Lower leg skin (tissue), 4 donors: ENCODE measurements around the gene ELOVL1. TPM values are rescaled to one million over a fixed set of nuclear protein-coding genes. Genes with fewer than 3 reads are reported as not detected.

Experiments used
- DNase-seq, 2 donors: peaks; one replicate each; pipeline ENCODE4 v3.0.0-alpha.2; 2019; ENCODE audit warnings: low spot score in 2 of 2
- H3K4me3 ChIP-seq: fragments of 200-600 bp; sonication (generic); 2 replicates; pipeline ENCODE4 v1.5.1; 2017; ENCODE audit warnings: mild to moderate bottlenecking, low read depth; ENCODE audit not compliant: poor library complexity, severe bottlenecking
- POLR2A ChIP-seq, 2 donors: fragments of 450-650 bp; IDR thresholded peaks; one replicate each; pipeline ENCODE4 v1.6.1; 2016 to 2017; ENCODE audit warnings: antibody characterized with exemption in 2 of 2, mild to moderate bottlenecking in 1 of 2, moderate library complexity in 1 of 2
- WGBS, 2 donors: methylation state at CpG; one replicate each; pipeline ENCODE4 v1.1.5; 2018; 5-methylcytosine and 5-hydroxymethylcytosine counted together
- intact Hi-C: fragments of 100-400 bp; cut with DNase I; formaldehyde crosslinking; loops from one replicate; pipeline ENCODE4 v1.15.0; 2023; ENCODE audit warnings: low total_unique reads
- total RNA-seq, 4 donors: library from RNA; depleted of rRNA; stranded (reverse); fragments of >200 nt; gene quantifications; one replicate each; pipeline ENCODE4 v1.1.0, GENCODE V29; 2016
- TF ChIP-seq, protein P1 (sequence below), 3 donors: fragments of 450-650 bp; IDR thresholded peaks; one replicate each; pipeline ENCODE4 v1.5.1; 2016; ENCODE audit warnings: antibody characterized with exemption in 3 of 3, mild to moderate bottlenecking in 3 of 3, moderate library complexity in 2 of 3

Gene ELOVL1
- total RNA-seq, 4 donors from 2014 or later = 359 to 592 (median 401) TPM

- WGBS, 2 donors = 80 to 81% methylated on average over 7 of the region's 7 CpGs
- DNase-seq = peak in 1 of 2 donors; percentile 50
- intact Hi-C loops = no loop called here
- no peak for TF ChIP-seq POLR2A (IDR thresholded peaks at IDR 0.05)
- TF ChIP-seq, protein P1, sequence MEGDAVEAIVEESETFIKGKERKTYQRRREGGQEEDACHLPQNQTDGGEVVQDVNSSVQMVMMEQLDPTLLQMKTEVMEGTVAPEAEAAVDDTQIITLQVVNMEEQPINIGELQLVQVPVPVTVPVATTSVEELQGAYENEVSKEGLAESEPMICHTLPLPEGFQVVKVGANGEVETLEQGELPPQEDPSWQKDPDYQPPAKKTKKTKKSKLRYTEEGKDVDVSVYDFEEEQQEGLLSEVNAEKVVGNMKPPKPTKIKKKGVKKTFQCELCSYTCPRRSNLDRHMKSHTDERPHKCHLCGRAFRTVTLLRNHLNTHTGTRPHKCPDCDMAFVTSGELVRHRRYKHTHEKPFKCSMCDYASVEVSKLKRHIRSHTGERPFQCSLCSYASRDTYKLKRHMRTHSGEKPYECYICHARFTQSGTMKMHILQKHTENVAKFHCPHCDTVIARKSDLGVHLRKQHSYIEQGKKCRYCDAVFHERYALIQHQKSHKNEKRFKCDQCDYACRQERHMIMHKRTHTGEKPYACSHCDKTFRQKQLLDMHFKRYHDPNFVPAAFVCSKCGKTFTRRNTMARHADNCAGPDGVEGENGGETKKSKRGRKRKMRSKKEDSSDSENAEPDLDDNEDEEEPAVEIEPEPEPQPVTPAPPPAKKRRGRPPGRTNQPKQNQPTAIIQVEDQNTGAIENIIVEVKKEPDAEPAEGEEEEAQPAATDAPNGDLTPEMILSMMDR (IDR thresholded peaks at IDR 0.05) = no peak
- H3K4me3 ChIP-seq = no peak overlapping the region
Observed at GRCh38 chr1:43334453-43335205, 33.2 kb downstream of the ELOVL1 start.

DNA sequence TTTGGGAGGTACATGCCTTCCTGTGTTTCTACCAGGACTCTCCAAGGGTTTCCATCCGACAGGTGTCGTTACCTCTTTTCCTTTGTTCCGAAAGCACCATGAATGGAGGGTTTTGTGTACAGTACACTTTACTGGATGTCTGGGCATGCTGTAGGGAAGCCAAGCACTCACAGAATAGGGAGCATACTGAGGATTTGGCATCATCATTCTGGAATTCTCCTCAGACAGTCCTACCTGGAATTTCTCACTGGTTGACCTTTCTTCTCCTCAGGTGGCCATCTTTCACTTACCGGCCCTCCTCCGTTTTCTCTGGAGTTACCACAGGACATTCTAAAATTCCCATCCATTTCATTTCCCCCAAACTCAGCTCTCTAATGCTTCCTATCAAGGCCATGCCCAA is 36.1 kb downstream of the ELOVL1 start:
- WGBS, 2 donors = 88 to 92% methylated on average over 5 of the region's 5 CpGs
- TF ChIP-seq POLR2A (IDR thresholded peaks at IDR 0.05) = no peak
- intact Hi-C loops = no loop called here

DNA sequence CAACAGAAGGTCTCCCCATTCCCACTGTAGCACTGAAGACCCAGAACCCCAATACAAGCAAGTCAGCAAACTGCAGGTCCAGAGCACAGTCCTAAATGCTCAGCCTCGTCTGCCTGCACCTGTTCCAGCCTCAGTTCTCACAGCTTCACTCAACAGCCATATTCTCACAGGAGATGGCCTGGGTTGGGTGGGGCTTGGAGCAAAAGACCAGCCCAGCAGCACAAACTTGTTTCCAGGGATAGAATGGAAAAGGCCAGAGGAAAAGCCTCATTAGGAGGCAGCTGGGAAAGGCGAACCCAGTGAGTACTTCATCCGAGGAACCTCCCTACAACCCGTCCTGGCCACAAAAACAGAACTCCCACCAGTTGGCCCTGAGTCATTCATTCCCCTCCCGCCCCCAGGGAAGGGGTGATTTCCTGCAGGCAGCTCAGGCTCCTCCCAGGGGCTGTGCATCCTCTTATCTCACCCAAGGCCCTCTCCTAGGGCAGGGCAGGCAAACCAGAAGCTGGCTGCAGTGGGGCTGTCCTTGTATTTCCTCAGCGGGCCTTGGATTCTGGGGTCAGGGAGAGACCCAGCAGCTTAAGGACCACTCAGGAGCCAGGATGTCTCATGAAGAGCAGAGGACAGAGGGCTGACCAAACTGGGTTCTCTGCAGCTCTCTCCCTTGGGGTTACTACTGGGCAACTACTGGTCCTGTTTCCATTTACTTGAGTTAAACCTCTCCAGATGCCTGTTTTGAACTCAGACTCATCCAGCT is 37.6 kb downstream of the ELOVL1 start:
- intact Hi-C loops = no loop called here
- no peak for TF ChIP-seq POLR2A (IDR thresholded peaks at IDR 0.05)
- TF ChIP-seq, protein P1 (IDR thresholded peaks at IDR 0.05) = no peak
- peak; percentile 39 to 87 for DNase-seq

More for the DNA sequence above, 36.1 kb downstream of the ELOVL1 start:
- H3K4me3 ChIP-seq = no peak overlapping the region
- peak in 1 of 2 donors; percentile 15 for DNase-seq

GRCh38 chr1:43327549-43328292 is 40.1 kb downstream of the ELOVL1 start:
- DNase-seq = no peak
- no peak for TF ChIP-seq POLR2A (IDR thresholded peaks at IDR 0.05)
- TF ChIP-seq, protein P1 (IDR thresholded peaks at IDR 0.05) = no peak
- intact Hi-C loops = no loop called here
- no peak overlapping the region for H3K4me3 ChIP-seq
- WGBS, 2 donors = 59 to 75% methylated on average over 1 of the region's 1 CpG

More for the DNA sequence above, 37.6 kb downstream of the ELOVL1 start:
- WGBS, 2 donors = 36 to 50% methylated on average over 6 of the region's 6 CpGs
- no peak overlapping the region for H3K4me3 ChIP-seq

GRCh38 chr1:43325381-43325780 is 42.4 kb downstream of the ELOVL1 start:
- H3K4me3 ChIP-seq = no peak overlapping the region
- no peak for DNase-seq
- no peak for TF ChIP-seq POLR2A (IDR thresholded peaks at IDR 0.05)
- TF ChIP-seq, protein P1 (IDR thresholded peaks at IDR 0.05) = no peak
- intact Hi-C loops = no loop called here

DNA sequence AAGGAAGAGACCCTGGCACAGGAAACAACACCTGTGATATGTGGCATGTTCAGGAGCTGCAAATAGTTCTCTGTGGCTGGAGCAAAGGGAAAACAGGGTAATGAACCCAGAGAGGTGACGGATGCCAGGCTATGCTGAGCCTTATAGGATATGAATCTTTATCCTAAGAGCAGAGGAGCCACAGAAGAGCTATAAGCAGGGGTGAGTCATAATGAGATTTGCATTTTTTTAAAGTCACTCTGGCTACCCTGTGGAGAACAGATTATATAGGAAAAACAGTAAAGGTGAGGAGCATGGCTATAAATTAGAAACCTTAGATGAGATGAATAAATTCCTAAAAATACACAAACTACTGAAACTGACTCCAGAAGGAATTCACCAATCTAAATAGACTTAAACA is 43.0 kb downstream of the ELOVL1 start:
- TF ChIP-seq, protein P1 (IDR thresholded peaks at IDR 0.05) = no peak
- TF ChIP-seq POLR2A (IDR thresholded peaks at IDR 0.05) = no peak
- 85 to 100% methylated on average over 1 of the region's 1 CpG for WGBS, 2 donors
- no peak for DNase-seq
- intact Hi-C loops = no loop called here
- H3K4me3 ChIP-seq = no peak overlapping the region
